K562 (cell line): ENCODE results near the gene HMG20B. TPM values are rescaled to one million over a fixed set of nuclear protein-coding genes. Genes with fewer than 3 reads are reported as not detected.

Experiments used
- ATAC-seq: fragments of 200-7000 bp; cut with Tn5 transposase; 3 replicates; pipeline ENCODE4 v1.9.1; 2020; ENCODE audit warnings: moderate library complexity
- BruUV-seq: library from RNA; stranded (reverse); fragments of 400-500 nt; replicated peaks from 2 replicates; lab custom pipeline; 2021; lab: Mats Ljungman, UMichigan
- CTCF ChIA-PET: fragments of 300-600 bp; formaldehyde crosslinking; extraction: SDS; loops from one replicate; lab custom pipeline; 2021; ENCODE audit warnings: low intra/inter-chr PET ratio; lab: Yijun Ruan, JAX
- POLR2A ChIA-PET: fragments of 300-600, 350-650 bp; sonication (Branson Sonifier 250); formaldehyde crosslinking; extraction: SDS; loops from one replicate; lab custom pipeline; 2021; ENCODE audit warnings: antibody characterized with exemption, inconsistent platforms; lab: Yijun Ruan, JAX
- DNase-seq, 4 experiments: peaks; one replicate each; pipeline versions ENCODE4 v3.0.0 to v3.0.0-alpha.2; 2011 to 2018; ENCODE audit warnings: low spot score in 3 of 4, mixed read lengths in 3 of 4; ENCODE audit errors: extremely low read depth in 1 of 4
- FAIRE-seq: peaks from 2 replicates; lab custom pipeline; 2011; peaks lifted over from hg19 to GRCh38; lab: Jason Lieb, UNC
- H2AFZ ChIP-seq: 2 replicates; pipeline ENCODE4 v1.6.0; 2011; ENCODE audit warnings: low read depth, low read length, control low read depth, inconsistent platforms
- H3K27ac ChIP-seq: fragments of 200-600 bp; 3 replicates; pipeline ENCODE4 v1.8.0; 2011; ENCODE audit warnings: low read depth, mild to moderate bottlenecking, control low read depth, inconsistent platforms, low read length, moderate library complexity, mixed read lengths; ENCODE audit errors: extremely low read depth
- H3K27me3 ChIP-seq, 2 experiments: fragments of 300-600 bp in 1 of 2; 2 replicates in 1 of 2; 3 replicates in 1 of 2; pipeline versions ENCODE4 v1.6.0 to v1.8.0; 2011; ENCODE audit warnings: inconsistent platforms in 2 of 2, low read length in 2 of 2, mild to moderate bottlenecking in 1 of 2, mixed read lengths in 1 of 2, moderate library complexity in 1 of 2; ENCODE audit not compliant: control insufficient read depth in 2 of 2, insufficient read depth in 2 of 2
- H3K36me3 ChIP-seq: fragments of 300-600 bp; 3 replicates; pipeline ENCODE4 v1.8.0; 2011; ENCODE audit warnings: mild to moderate bottlenecking, low read length, inconsistent platforms; ENCODE audit not compliant: control insufficient read depth, insufficient read depth
- H3K4me1 ChIP-seq, 2 experiments: fragments of 200-600 bp in 1 of 2; replicated peaks in 1 of 2; 2 replicates in 1 of 2; 3 replicates in 1 of 2; pipeline versions ENCODE4 v1.5.1 to v1.8.0; 2011; ENCODE audit warnings: inconsistent platforms in 2 of 2, low read length in 2 of 2, mild to moderate bottlenecking in 1 of 2, mixed read lengths in 1 of 2, moderate library complexity in 1 of 2; ENCODE audit not compliant: control insufficient read depth in 2 of 2, insufficient read depth in 2 of 2
- H3K4me2 ChIP-seq: 2 replicates; pipeline ENCODE4 v1.6.1; 2011; ENCODE audit warnings: low read length, control low read depth, inconsistent platforms, mixed read lengths; ENCODE audit not compliant: insufficient read depth
- H3K4me3 ChIP-seq: fragments of 200-600 bp; sonication (generic), shearing (Covaris generic); 2 replicates; pipeline ENCODE4 v1.5.1; 2016; ENCODE audit warnings: control low read depth, inconsistent platforms
- H3K79me2 ChIP-seq: fragments of 200-600 bp; 3 replicates; pipeline ENCODE4 v1.8.0; 2011; ENCODE audit warnings: low read length, inconsistent platforms; ENCODE audit not compliant: control insufficient read depth, insufficient read depth
- H3K9ac ChIP-seq, 2 experiments: 2 replicates each; pipeline versions ENCODE4 v1.6.0 to v1.6.1; 2011; ENCODE audit warnings: low read depth in 2 of 2, low read length in 2 of 2, control low read depth in 1 of 2, inconsistent platforms in 1 of 2, mild to moderate bottlenecking in 1 of 2, mixed read lengths in 1 of 2; ENCODE audit not compliant: insufficient read depth in 1 of 2
- H3K9me1 ChIP-seq: one replicate; pipeline ENCODE4 v1.6.0; 2011; ENCODE audit warnings: inconsistent platforms, mild to moderate bottlenecking, low read length, moderate library complexity; ENCODE audit not compliant: control insufficient read depth, insufficient read depth
- H3K9me3 ChIP-seq: replicated peaks from 2 replicates; pipeline ENCODE4 v1.5.1; 2011; ENCODE audit warnings: low read depth, low read length, inconsistent platforms; ENCODE audit not compliant: control insufficient read depth, insufficient read depth
- H4K20me1 ChIP-seq: replicated peaks from 2 replicates; pipeline ENCODE4 v1.6.1; 2011; ENCODE audit warnings: low read length, inconsistent platforms, mixed read lengths; ENCODE audit not compliant: control insufficient read depth, insufficient read depth
- CEBPG ChIP-seq, 3 experiments: fragments of 200-800 bp in 1 of 3; sonication (Bioruptor generic) in 1 of 3; sonication (generic) in 1 of 3; formaldehyde crosslinking in 1 of 3; IDR thresholded peaks in 2 of 3; conservative IDR thresholded peaks in 1 of 3; 2 replicates each; pipeline versions ENCODE4 v1.6.1 to v1.8.0; 2016 to 2022; ENCODE audit warnings: missing compliant biosample characterization in 2 of 3, missing genetic modification characterization in 2 of 3, mild to moderate bottlenecking in 1 of 3, missing genetic modification reagents in 1 of 3
- NKRF ChIP-seq: fragments of 450-650 bp; IDR thresholded peaks from 2 replicates; pipeline ENCODE4 v1.6.1; 2016; ENCODE audit warnings: borderline replicate concordance
- POLR2G ChIP-seq: fragments of 200-400 bp; formaldehyde crosslinking; IDR thresholded peaks from 2 replicates; pipeline ENCODE4 v1.6.1; 2017; ENCODE audit warnings: low read depth, mild to moderate bottlenecking, antibody characterized with exemption, low read length, moderate library complexity
- WGBS: fragments of 100-300 bp; shearing (Covaris generic); methylation state at CpG from one replicate; pipeline ENCODE4 v1.1.6; 2016; ENCODE audit warnings: low coverage, mixed read lengths; ENCODE audit not compliant: insufficient coverage; ENCODE audit errors: missing lambda C conversion rate; 5-methylcytosine and 5-hydroxymethylcytosine counted together
- in situ Hi-C: fragments of 300-500 bp; cut with MboI; formaldehyde crosslinking; loops from 4 replicates; pipeline ENCODE4 v1.15.0; 2018; ENCODE audit warnings: inconsistent platforms, mixed read lengths
- intact Hi-C: fragments of 100-400 bp; cut with micrococcal nuclease; formaldehyde crosslinking; loops from 2 replicates; pipeline ENCODE4 v1.14.2; 2022
- polyA plus RNA-seq, 8 experiments: library from polyadenylated mRNA; depleted of rRNA in 4 of 8; stranded (reverse) in 5 of 8; unstranded in 3 of 8; fragments of >200 nt; fragmentation: Nextera tagmentation in 2 of 8; fragmentation: Illumina TruSeq in 1 of 8; extraction: Ambion mirVana in 2 of 8; extraction: Trizol in 1 of 8; gene quantifications; 2 replicates each; pipeline versions ENCODE4 v1.2.1 to v1.2.3, GENCODE V29; 2011 to 2014; ENCODE audit warnings: inconsistent platforms in 1 of 8, missing spikeins in 1 of 8
- total RNA-seq, 7 experiments: library from RNA; depleted of rRNA in 6 of 7; stranded (reverse); fragments of >200 nt in 6 of 7; fragmentation: Illumina TruSeq in 2 of 7; extraction: Trizol in 2 of 7; gene quantifications; 2 replicates each; pipeline versions ENCODE4 v1.2.1 to v1.2.3, GENCODE V29; 2011 to 2021; ENCODE audit warnings: low replicate concordance in 1 of 7
- TF ChIP-seq, protein P1 (sequence below): sonication (generic); formaldehyde crosslinking; IDR thresholded peaks from 2 replicates; pipeline ENCODE4 v1.8.1; 2023; ENCODE audit warnings: mild to moderate bottlenecking, missing genetic modification reagents, moderate library complexity

The HMG20B gene
- total and polyA plus RNA-seq, 9 of the 15 experiments (the other 6 are each of a cell fraction or from before 2014, with no cell fraction given) = 0.35 to 172 (median 38.6) TPM

DNA sequence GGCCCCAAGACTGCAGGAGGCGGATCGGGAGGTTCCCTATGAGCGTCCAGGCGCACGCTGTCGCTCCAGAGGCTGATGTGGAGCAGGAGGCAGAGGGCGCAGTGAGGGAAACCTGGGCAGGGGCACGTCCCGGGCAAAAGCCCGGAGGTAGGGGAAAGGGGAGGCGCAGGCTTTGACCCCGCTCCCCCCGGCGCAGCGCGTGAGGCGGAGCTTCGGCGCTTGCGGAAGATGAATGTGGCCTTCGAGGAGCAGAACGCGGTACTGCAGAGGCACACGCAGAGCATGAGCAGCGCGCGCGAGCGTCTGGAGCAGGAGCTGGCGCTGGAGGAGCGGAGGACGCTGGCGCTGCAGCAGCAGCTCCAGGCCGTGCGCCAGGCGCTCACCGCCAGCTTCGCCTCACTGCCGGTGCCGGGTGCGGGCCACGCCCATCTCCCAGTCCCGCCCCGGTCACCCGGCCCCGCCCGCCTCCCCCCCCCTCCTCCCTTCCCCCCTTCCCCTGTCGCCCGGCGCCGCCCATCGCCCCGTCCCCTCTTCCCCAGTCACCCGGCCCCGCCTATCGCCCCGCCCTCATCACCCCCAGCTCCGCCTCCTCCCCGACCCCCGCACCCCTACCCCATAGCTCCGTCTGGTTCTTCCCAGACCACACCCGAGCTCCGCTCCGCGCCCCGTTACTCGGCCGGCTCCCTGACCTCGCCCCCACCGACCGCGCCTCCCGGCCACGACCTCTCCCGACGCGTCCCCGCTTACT lies 4.1 kb downstream of the HMG20B start (continued):
- TF ChIP-seq CEBPG (CRISPR knock-in tag; IDR thresholded peaks at IDR 0.05) (no peak), CEBPG (tag; conservative IDR thresholded peaks at IDR 0.05 in 1 of 2, IDR thresholded peaks at IDR 0.05 in 1 of 2) (no peak)

DNA sequence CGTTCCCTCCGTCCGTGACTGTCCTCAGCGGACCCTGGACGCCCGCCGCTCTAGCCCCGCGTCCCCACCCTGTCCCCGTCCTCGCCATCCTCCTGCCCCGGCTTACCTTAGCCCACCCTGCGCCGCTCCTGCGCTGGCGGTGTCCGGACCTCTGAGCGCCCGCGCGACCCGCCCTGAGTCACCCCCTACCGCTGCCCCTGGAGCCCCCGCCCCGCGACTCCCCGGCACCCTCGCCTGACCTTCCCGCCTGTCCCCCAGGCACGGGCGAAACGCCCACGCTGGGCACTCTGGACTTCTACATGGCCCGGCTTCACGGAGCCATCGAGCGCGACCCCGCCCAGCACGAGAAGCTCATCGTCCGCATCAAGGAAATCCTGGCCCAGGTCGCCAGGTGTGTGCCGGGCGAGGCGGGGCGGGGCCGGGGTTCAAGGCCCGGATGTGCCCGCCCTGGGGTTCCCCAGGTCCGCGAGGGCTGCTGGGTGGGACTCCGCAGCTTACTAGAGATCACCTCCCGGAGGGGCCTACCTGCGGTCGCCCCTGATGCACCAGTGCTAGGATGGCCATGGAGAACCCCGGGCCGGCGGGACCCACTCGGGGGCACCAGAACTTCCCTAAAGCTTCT lies 5.1 kb downstream of the HMG20B start:
- POLR2A ChIA-PET = interaction anchor here (1.5 kb wide), 1 partner anchor 22 kb away, joined by 5 read pairs; no protein-coding TSS in a partner anchor
- intact Hi-C loops = loop anchor here (1.0 kb wide), 1 partner anchor 33 kb away; no protein-coding TSS in a partner anchor

More for the DNA sequence above, 5.1 kb downstream of the HMG20B start:
- no peak overlapping the region for H3K27ac ChIP-seq
- no peak overlapping the region for H2AFZ ChIP-seq
- ATAC-seq (no peak), FAIRE-seq (no peak)
- H3K9me3 ChIP-seq = no peaks in the 10 kb centered on the region
- no peak overlapping the region for H3K4me3 ChIP-seq
- WGBS = 95% methylated on average over 20 of the region's 60 CpGs
- H3K27me3 ChIP-seq = no peaks in the 10 kb centered on the region
- H3K4me1 ChIP-seq = peaks cover 33 to 74% of the 10 kb centered on the region in 2 experiments
- H3K9ac ChIP-seq = no peak overlapping the region
- peaks cover 38% of the 10 kb centered on the region for H3K36me3 ChIP-seq
- H3K4me2 ChIP-seq = no peak overlapping the region
- H4K20me1 ChIP-seq = peaks cover 3% of the 10 kb centered on the region; the same call in 1 of the 2 replicates
- peaks cover 20% of the 10 kb centered on the region for H3K79me2 ChIP-seq
- BruUV-seq = no TSS peak
- in situ Hi-C loops = no loop called here
- CTCF ChIA-PET = no interaction called here
- TF ChIP-seq NKRF (no peak), POLR2G (peak; percentile 63)
- TF ChIP-seq, protein P1, sequence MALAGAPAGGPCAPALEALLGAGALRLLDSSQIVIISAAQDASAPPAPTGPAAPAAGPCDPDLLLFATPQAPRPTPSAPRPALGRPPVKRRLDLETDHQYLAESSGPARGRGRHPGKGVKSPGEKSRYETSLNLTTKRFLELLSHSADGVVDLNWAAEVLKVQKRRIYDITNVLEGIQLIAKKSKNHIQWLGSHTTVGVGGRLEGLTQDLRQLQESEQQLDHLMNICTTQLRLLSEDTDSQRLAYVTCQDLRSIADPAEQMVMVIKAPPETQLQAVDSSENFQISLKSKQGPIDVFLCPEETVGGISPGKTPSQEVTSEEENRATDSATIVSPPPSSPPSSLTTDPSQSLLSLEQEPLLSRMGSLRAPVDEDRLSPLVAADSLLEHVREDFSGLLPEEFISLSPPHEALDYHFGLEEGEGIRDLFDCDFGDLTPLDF (CRISPR knock-in tag) = no peak
- TF ChIP-seq, all 486 proteins: peak for 1
- DNase-seq = no peak
- H3K9me1 ChIP-seq = peaks cover 5% of the 10 kb centered on the region
